Naive thymus-derived CD4-positive, alpha-beta T cell (primary cell): ENCODE results near the gene MYH10. TPM values are rescaled to one million over a fixed set of nuclear protein-coding genes. Genes with fewer than 3 reads are reported as not detected.
A peak's percentile ranks its signal among the peaks of the same experiment; 100 is the strongest.

ENCODE experiments used
- ATAC-seq: fragments of 150-1000 bp; cut with Tn5 transposase; 2 replicates; pipeline ENCODE4 v1.10.0; 2021; ENCODE audit warnings: mild to moderate bottlenecking, moderate library complexity
- CTCF ChIA-PET: fragments of 350-600 bp; sonication (Branson Sonifier 250); formaldehyde crosslinking; loops from one replicate; lab custom pipeline; 2021; ENCODE audit warnings: antibody characterized with exemption; lab: Charles Lee
- POLR2A ChIA-PET: fragments of 350-600 bp; sonication (Branson Sonifier 250); formaldehyde crosslinking; loops from one replicate; lab custom pipeline; 2021; ENCODE audit warnings: antibody characterized with exemption, inconsistent platforms; lab: Charles Lee
- DNase-seq, 9 donors: peaks; one replicate each; pipeline versions ENCODE4 v3.0.0 to v3.0.0-alpha.2; 2020 to 2022; ENCODE audit warnings: mixed read lengths in 1 of 9
- H3K27ac ChIP-seq: one replicate; pipeline ENCODE4 v1.7.0; 2013; ENCODE audit warnings: mild to moderate bottlenecking, low read depth, low read length, moderate library complexity
- H3K27me3 ChIP-seq, 2 donors: one replicate each; pipeline ENCODE4 v1.7.0; 2013; ENCODE audit warnings: low read length in 2 of 2, mild to moderate bottlenecking in 2 of 2, moderate library complexity in 2 of 2; ENCODE audit not compliant: control insufficient read depth in 2 of 2, insufficient read depth in 2 of 2
- H3K36me3 ChIP-seq, 3 experiments: 1 replicate in 2 of 3; 2 replicates in 1 of 3; pipeline ENCODE4 v1.7.0; 2013; ENCODE audit warnings: low read length in 3 of 3, mild to moderate bottlenecking in 3 of 3, moderate library complexity in 1 of 3; ENCODE audit not compliant: insufficient read depth in 3 of 3, control insufficient read depth in 2 of 3
- H3K4me1 ChIP-seq, 2 donors: one replicate each; pipeline ENCODE4 v1.7.0; 2013; ENCODE audit warnings: low read length in 2 of 2, mild to moderate bottlenecking in 2 of 2, moderate library complexity in 1 of 2; ENCODE audit not compliant: control insufficient read depth in 2 of 2, insufficient read depth in 2 of 2
- H3K4me3 ChIP-seq: 2 replicates; pipeline ENCODE4 v1.7.0; 2013; ENCODE audit warnings: mild to moderate bottlenecking, low read length
- H3K9me3 ChIP-seq, 3 experiments: 1 replicate in 2 of 3; 2 replicates in 1 of 3; pipeline ENCODE4 v1.7.0; 2013; ENCODE audit warnings: low read length in 3 of 3; ENCODE audit not compliant: control insufficient read depth in 2 of 3
- H3K27ac Mint-ChIP-seq, 9 donors: one replicate each; pipeline ENCODE4 v1.8.0; 2020 to 2022; ENCODE audit warnings: mixed read lengths in 9 of 9, mild to moderate bottlenecking in 8 of 9, moderate library complexity in 5 of 9, inconsistent platforms in 2 of 9
- H3K27me3 Mint-ChIP-seq, 5 donors: one replicate each; pipeline ENCODE4 v1.8.0; 2021 to 2022; ENCODE audit warnings: mixed read lengths in 5 of 5, mild to moderate bottlenecking in 1 of 5
- H3K36me3 Mint-ChIP-seq, 5 donors: one replicate each; pipeline ENCODE4 v1.8.0; 2020 to 2022; ENCODE audit warnings: mixed read lengths in 5 of 5, mild to moderate bottlenecking in 3 of 5, inconsistent platforms in 1 of 5
- H3K4me1 Mint-ChIP-seq, 7 donors: one replicate each; pipeline ENCODE4 v1.8.0; 2020 to 2022; ENCODE audit warnings: mixed read lengths in 7 of 7, mild to moderate bottlenecking in 3 of 7, inconsistent platforms in 1 of 7
- H3K4me3 Mint-ChIP-seq, 10 donors: one replicate each; pipeline ENCODE4 v1.8.0; 2020 to 2022; ENCODE audit warnings: mild to moderate bottlenecking in 10 of 10, mixed read lengths in 10 of 10, moderate library complexity in 6 of 10, inconsistent platforms in 2 of 10
- H3K9me3 Mint-ChIP-seq, 11 donors: one replicate each; pipeline ENCODE4 v1.8.0; 2020 to 2022; ENCODE audit warnings: mixed read lengths in 11 of 11, mild to moderate bottlenecking in 4 of 11, inconsistent platforms in 1 of 11, moderate library complexity in 1 of 11
- intact Hi-C, 2 donors: fragments of 100-400 bp; cut with micrococcal nuclease; formaldehyde crosslinking; loops; one replicate each; pipeline ENCODE4 v1.15.1; 2023
- polyA plus RNA-seq, 2 donors: library from polyadenylated mRNA; unstranded; fragments of 300-500 nt; fragmentation: Illumina TruSeq; gene quantifications; one replicate each; pipeline ENCODE4 v1.2.3, GENCODE V29; 2021
- total RNA-seq, 6 experiments: library from RNA in 5 of 6; stranded (reverse) in 5 of 6; gene quantifications; 1 replicate in 5 of 6; 2 replicates in 1 of 6; pipeline ENCODE4 v1.2.3 and lab custom pipeline; 2021 to 2026

The MYH10 gene
- 1 to 10 TPM in 4 of 5 experiments, under 1 TPM in 1; 0.85 to 10.0 (median 2.0) TPM for total RNA-seq
- polyA plus RNA-seq = 1 to 10 TPM; 1.5 to 2.3 TPM
- 3.4 reads per million, percentile 18 among the genes with 10 or more reads in this experiment for total RNA-seq (lab: John Stamatoyannopoulos, UW)

- CTCF ChIA-PET = interaction anchor here (0.6 to 0.9 kb wide), 2 partner anchors 386 to 1584 kb away, joined by 3 read pairs; no protein-coding TSS in a partner anchor
- peaks cover 27 to 65% (median 50%) of the 10 kb centered on the region in 5 donors for H3K27me3 Mint-ChIP-seq
- intact Hi-C loops = loop anchor here (2.0 to 10.0 kb wide), 6 partner anchors 110 to 374 kb away; partner anchors contain the start of genes NDEL1 (in 1 of the 2) and RPL26 (in 1 of the 2)
- no peaks in the 10 kb centered on the region for H3K9me3 ChIP-seq
- H3K27ac ChIP-seq = peak within 1 kb of the TSS; percentile 66
- peaks cover 3 to 4% of the 10 kb centered on the region in 2 donors for H3K27me3 ChIP-seq
- peak within 1 kb of the TSS; percentile 91 to 100 (median 99) for H3K4me3 Mint-ChIP-seq
- no peaks in the 10 kb centered on the region for H3K36me3 Mint-ChIP-seq
- peaks cover 5% of the 10 kb centered on the region in 2 donors for H3K4me1 ChIP-seq
- H3K27ac Mint-ChIP-seq = peak within 1 kb of the TSS in 7 of 9 donors; percentile 35 to 95 (median 80)
- ATAC-seq (no peak), DNase-seq (peak in 3 of 9 donors; percentile 3 to 11 (median 5))
- peak within 1 kb of the TSS; percentile 64 for H3K4me3 ChIP-seq
- no peaks in the 10 kb centered on the region for H3K9me3 Mint-ChIP-seq
- peaks cover 0 to 18% (median 13%) of the 10 kb centered on the region in 7 donors for H3K4me1 Mint-ChIP-seq
- H3K36me3 ChIP-seq = no peaks in the 10 kb centered on the region
- POLR2A ChIA-PET = no interaction called here
These were observed at the start of gene MYH10 for GRCh38 chr17:8630227-8630801. Gene MYH10 (minus strand): TSS chr17:8630725. CDS start chr17:8623246, 7,479 bp downstream.

- H3K27me3 ChIP-seq = no peaks in the 10 kb centered on the region
- Mint-ChIP-seq H3K4me3 (no peak overlapping the region), H3K9me3 (peaks cover 0 to 3% (median 0%) of the 10 kb centered on the region in 11 donors), H3K36me3 (peaks cover 0 to 5% (median 0%) of the 10 kb centered on the region in 5 donors), H3K27ac (no peak overlapping the region), H3K27me3 (peaks cover 0 to 11% (median 8%) of the 10 kb centered on the region in 5 donors), H3K4me1 (no peaks in the 10 kb centered on the region)
- no peaks in the 10 kb centered on the region for H3K4me1 ChIP-seq
- intact Hi-C loops = no loop called here
- POLR2A ChIA-PET = no interaction called here
- no peaks in the 10 kb centered on the region for H3K36me3 ChIP-seq
- DNase-seq = no peak
- CTCF ChIA-PET = interaction anchor here (0.7 to 1.0 kb wide), 2 partner anchors 11 to 25 kb away, joined by 3 read pairs; no protein-coding TSS in a partner anchor
- ATAC-seq = no peak
- no peak overlapping the region for H3K27ac ChIP-seq
- H3K9me3 ChIP-seq = no peaks in the 10 kb centered on the region
- H3K4me3 ChIP-seq = no peak overlapping the region
These were observed 48.6 kb upstream of the MYH10 start for GRCh38 chr17:8679126-8679525.

- H3K36me3 Mint-ChIP-seq = peaks cover 0 to 5% (median 0%) of the 10 kb centered on the region in 5 donors
- intact Hi-C loops = no loop called here
- POLR2A ChIA-PET = no interaction called here
These were observed 44.8 kb upstream of the MYH10 start for GRCh38 chr17:8675306-8675705.

GRCh38 chr17:8674344-8675305 lies 44.1 kb upstream of the MYH10 start:
- POLR2A ChIA-PET = no interaction called here
- CTCF ChIA-PET = no interaction called here
- Mint-ChIP-seq H3K36me3 (peaks cover 0 to 5% (median 0%) of the 10 kb centered on the region in 5 donors), H3K4me3 (no peak overlapping the region), H3K9me3 (peaks cover 0 to 3% (median 0%) of the 10 kb centered on the region in 11 donors), H3K27me3 (peaks cover 0 to 10% (median 7%) of the 10 kb centered on the region in 5 donors), H3K27ac (no peak overlapping the region), H3K4me1 (no peaks in the 10 kb centered on the region)
- Histone ChIP-seq H3K4me1 (no peaks in the 10 kb centered on the region), H3K4me3 (no peak overlapping the region), H3K27me3 (no peaks in the 10 kb centered on the region), H3K9me3 (no peaks in the 10 kb centered on the region), H3K27ac (no peak overlapping the region), H3K36me3 (no peaks in the 10 kb centered on the region)
- DNase-seq = no peak
- ATAC-seq = no peak
- intact Hi-C loops = no loop called here

More at GRCh38 chr17:8675306-8675705, 44.8 kb upstream of the MYH10 start:
- no peaks in the 10 kb centered on the region for H3K27me3 ChIP-seq
- CTCF ChIA-PET = no interaction called here
- no peak overlapping the region for H3K27ac Mint-ChIP-seq
- H3K4me1 Mint-ChIP-seq = no peaks in the 10 kb centered on the region
- H3K4me1 ChIP-seq = no peaks in the 10 kb centered on the region
- no peaks in the 10 kb centered on the region for H3K9me3 ChIP-seq
- no peak overlapping the region for H3K4me3 Mint-ChIP-seq
- peaks cover 0 to 3% (median 0%) of the 10 kb centered on the region in 11 donors for H3K9me3 Mint-ChIP-seq
- DNase-seq (no peak), ATAC-seq (no peak)
- no peak overlapping the region for H3K4me3 ChIP-seq
- H3K27ac ChIP-seq = no peak overlapping the region
- peaks cover 0 to 9% (median 7%) of the 10 kb centered on the region in 5 donors for H3K27me3 Mint-ChIP-seq
- no peaks in the 10 kb centered on the region for H3K36me3 ChIP-seq

- no peaks in the 10 kb centered on the region for H3K9me3 ChIP-seq
- Mint-ChIP-seq H3K36me3 (peaks cover 0 to 1% (median 0%) of the 10 kb centered on the region in 5 donors), H3K4me3 (no peak overlapping the region), H3K9me3 (peaks cover 0 to 2% (median 0%) of the 10 kb centered on the region in 11 donors), H3K27ac (no peak overlapping the region), H3K4me1 (no peaks in the 10 kb centered on the region), H3K27me3 (peaks cover 0 to 5% (median 2%) of the 10 kb centered on the region in 5 donors)
- ChIA-PET CTCF (no interaction called here), POLR2A (no interaction called here)
- H3K27ac ChIP-seq = no peak overlapping the region
- H3K4me3 ChIP-seq = no peak overlapping the region
- no peak for DNase-seq
- no peaks in the 10 kb centered on the region for H3K36me3 ChIP-seq
- no peaks in the 10 kb centered on the region for H3K4me1 ChIP-seq
- H3K27me3 ChIP-seq = no peaks in the 10 kb centered on the region
- intact Hi-C loops = no loop called here
- no peak for ATAC-seq
These were observed 43.1 kb upstream of the MYH10 start for GRCh38 chr17:8673612-8674011.

GRCh38 chr17:8672326-8672725 lies 41.8 kb upstream of the MYH10 start:
- Mint-ChIP-seq H3K27ac (no peak overlapping the region), H3K4me3 (no peak overlapping the region), H3K27me3 (peaks cover 0 to 7% (median 0%) of the 10 kb centered on the region in 5 donors), H3K36me3 (no peaks in the 10 kb centered on the region), H3K9me3 (no peaks in the 10 kb centered on the region), H3K4me1 (no peaks in the 10 kb centered on the region)
- no peak overlapping the region for H3K27ac ChIP-seq
- H3K27me3 ChIP-seq = no peaks in the 10 kb centered on the region
- intact Hi-C loops = no loop called here
- no peaks in the 10 kb centered on the region for H3K9me3 ChIP-seq
- H3K4me3 ChIP-seq = no peak overlapping the region
- DNase-seq = no peak
- CTCF ChIA-PET = no interaction called here
- POLR2A ChIA-PET = no interaction called here
- no peaks in the 10 kb centered on the region for H3K4me1 ChIP-seq
- no peaks in the 10 kb centered on the region for H3K36me3 ChIP-seq
- no peak for ATAC-seq
